NCI-H1417 treated with DMSO at 0.1 percent for 48 hours (cell line): ENCODE results near the gene RNASE3.
"Not testable (repeated sequence)": the region's sequence is repeated elsewhere in the genome, so short reads cannot be mapped to it uniquely, and the experiment has no call there.

Source experiments
- DNase-seq: peaks from one replicate; lab custom pipeline; 2025; lab: John Stamatoyannopoulos, UW

RNASE3 gene

GRCh38 chr14:20891126-20891825, at the start of gene RNASE3:
Gene RNASE3 (plus strand): TSS chr14:20891385. CDS start chr14:20891687, 302 bp downstream.
- not testable (repeated sequence) for DNase-seq

- no peak for DNase-seq
Observed at GRCh38 chr14:20846560-20846959, 44.6 kb upstream of the RNASE3 start.

GRCh38 chr14:20848316-20848954, 42.8 kb upstream of the RNASE3 start:
- DNase-seq: no peak

GRCh38 chr14:20848955-20849570, 42.1 kb upstream of the RNASE3 start:
- DNase-seq: no peak

- no peak for DNase-seq
Observed at GRCh38 chr14:20853042-20853441, 38.1 kb upstream of the RNASE3 start.

GRCh38 chr14:20855652-20856291, 35.4 kb upstream of the RNASE3 start:
- no peak for DNase-seq

GRCh38 chr14:20857207-20857606, 34.0 kb upstream of the RNASE3 start:
- no peak for DNase-seq

- DNase-seq: no peak
Observed at GRCh38 chr14:20857630-20858261, 33.4 kb upstream of the RNASE3 start.

- no peak for DNase-seq
Observed at GRCh38 chr14:20866194-20866593, 25.0 kb upstream of the RNASE3 start.

- no peak for DNase-seq
Observed at GRCh38 chr14:20866963-20867362, 24.2 kb upstream of the RNASE3 start.

- no peak for DNase-seq
Observed at GRCh38 chr14:20873370-20874177, 17.6 kb upstream of the RNASE3 start.

- no peak for DNase-seq
Observed at GRCh38 chr14:20877016-20877415, 14.2 kb upstream of the RNASE3 start.

- no peak for DNase-seq
Observed at GRCh38 chr14:20878695-20879094, 12.5 kb upstream of the RNASE3 start.

GRCh38 chr14:20881229-20881628, 10.0 kb upstream of the RNASE3 start:
- not testable (repeated sequence) for DNase-seq

GRCh38 chr14:20882787-20883186, 8.4 kb upstream of the RNASE3 start:
- DNase-seq: not testable (repeated sequence)

GRCh38 chr14:20888411-20888810, 2.8 kb upstream of the RNASE3 start:
- not testable (repeated sequence) for DNase-seq

- not testable (repeated sequence) for DNase-seq
Observed at GRCh38 chr14:20895322-20895721, 4.1 kb downstream of the RNASE3 start.

- no peak for DNase-seq
Observed at GRCh38 chr14:20904393-20905029, 13.3 kb downstream of the RNASE3 start.

- DNase-seq: no peak
Observed at GRCh38 chr14:20905676-20906075, 14.5 kb downstream of the RNASE3 start.

GRCh38 chr14:20907214-20907613, 16.0 kb downstream of the RNASE3 start:
- DNase-seq: no peak

- DNase-seq: not testable (repeated sequence)
Observed at GRCh38 chr14:20910822-20911221, 19.6 kb downstream of the RNASE3 start.
